ENCODE data around the gene PCDHGB4. TPM values are rescaled to one million over a fixed set of nuclear protein-coding genes. Genes with fewer than 3 reads are reported as not detected.

PCDHGB4 gene
- total RNA-seq, 1 donor from 2014 or later: 2.1 TPM

GRCh38 chr5:141355641-141356040 lies 31.9 kb upstream of the PCDHGB4 start:
- no peak for TF ChIP-seq CTCF (IDR thresholded peaks at IDR 0.05; ENCODE audit: insufficient read depth, low read length, severe bottlenecking)
- DNase-seq (ENCODE audit: low read depth) (no peak), FAIRE-seq (no peak)
- no peak overlapping the region for H3K4me3 ChIP-seq (ENCODE audit: low read depth, low read length)
- H3K36me3 ChIP-seq (ENCODE audit: control insufficient read depth, insufficient read depth, low read length): no peaks in the 10 kb centered on the region
- H3K27me3 ChIP-seq (ENCODE audit: control insufficient read depth, insufficient read depth, low read length): peaks cover 5% of the 10 kb centered on the region

GRCh38 chr5:141356133-141356532 lies 31.4 kb upstream of the PCDHGB4 start:
- no peak overlapping the region for H3K4me3 ChIP-seq (ENCODE audit: low read depth, low read length)
- TF ChIP-seq CTCF (IDR thresholded peaks at IDR 0.05; ENCODE audit: insufficient read depth, low read length, severe bottlenecking): no peak
- no peaks in the 10 kb centered on the region for H3K36me3 ChIP-seq (ENCODE audit: control insufficient read depth, insufficient read depth, low read length)
- FAIRE-seq (no peak), DNase-seq (ENCODE audit: low read depth) (no peak)
- peaks cover 5% of the 10 kb centered on the region for H3K27me3 ChIP-seq (ENCODE audit: control insufficient read depth, insufficient read depth, low read length)

GRCh38 chr5:141356950-141357349 lies 30.5 kb upstream of the PCDHGB4 start:
- Histone ChIP-seq H3K4me3 (ENCODE audit: low read depth, low read length) (no peak overlapping the region), H3K36me3 (ENCODE audit: control insufficient read depth, insufficient read depth, low read length) (no peaks in the 10 kb centered on the region), H3K27me3 (ENCODE audit: control insufficient read depth, insufficient read depth, low read length) (peaks cover 5% of the 10 kb centered on the region)
- no peak for TF ChIP-seq CTCF (IDR thresholded peaks at IDR 0.05; ENCODE audit: insufficient read depth, low read length, severe bottlenecking)
- no peak for DNase-seq (ENCODE audit: low read depth)
- no peak for FAIRE-seq

GRCh38 chr5:141359790-141360426 lies 27.6 kb upstream of the PCDHGB4 start, which contains the start of gene PCDHGB2:
PCDHGB2 (plus strand) TSS chr5:141359994; CDS start chr5:141360136, 142 bp downstream.
- TF ChIP-seq CTCF (IDR thresholded peaks at IDR 0.05; ENCODE audit: insufficient read depth, low read length, severe bottlenecking): peak; percentile 33
- Histone ChIP-seq H3K36me3 (ENCODE audit: control insufficient read depth, insufficient read depth, low read length) (no peaks in the 10 kb centered on the region), H3K4me3 (ENCODE audit: low read depth, low read length) (peak within 1 kb of the TSS; percentile 23), H3K27me3 (ENCODE audit: control insufficient read depth, insufficient read depth, low read length) (peaks cover 13% of the 10 kb centered on the region)
- DNase-seq (ENCODE audit: low read depth) (peak; percentile 25), FAIRE-seq (no peak)

- no peak for DNase-seq (ENCODE audit: low read depth)
These were observed 26.8 kb upstream of the PCDHGB4 start for GRCh38 chr5:141360685-141361084.

More at GRCh38 chr5:141360685-141361084, 26.8 kb upstream of the PCDHGB4 start:
- H3K27me3 ChIP-seq (ENCODE audit: control insufficient read depth, insufficient read depth, low read length): peaks cover 17% of the 10 kb centered on the region
- no peak for FAIRE-seq
- no peak for TF ChIP-seq CTCF (IDR thresholded peaks at IDR 0.05; ENCODE audit: insufficient read depth, low read length, severe bottlenecking)
- no peaks in the 10 kb centered on the region for H3K36me3 ChIP-seq (ENCODE audit: control insufficient read depth, insufficient read depth, low read length)
- no peak overlapping the region for H3K4me3 ChIP-seq (ENCODE audit: low read depth, low read length)

Measured in bronchial epithelial cell (primary cell).